T-cell (primary cell): ENCODE results near the gene ST6GALNAC6. TPM values are rescaled to one million over a fixed set of nuclear protein-coding genes. Genes with fewer than 3 reads are reported as not detected.
A peak's percentile ranks its signal among the peaks of the same experiment; 100 is the strongest.

Source experiments
- ATAC-seq, 4 experiments: fragments of 200-7000 bp in 3 of 4; fragments of 150-1000 bp in 1 of 4; cut with Tn5 transposase; replicated peaks in 1 of 4; 1 replicate in 3 of 4; 2 replicates in 1 of 4; pipeline ENCODE4 v1.10.0; 2021; ENCODE audit warnings: moderate library complexity in 3 of 4, mild to moderate bottlenecking in 2 of 4, moderate number of reproducible peaks in 1 of 4
- CTCF ChIA-PET, 2 donors: fragments of 300-600 bp; sonication (Branson Sonifier 250); formaldehyde crosslinking; loops; one replicate each; lab custom pipeline; 2022; ENCODE audit warnings: antibody characterized with exemption in 2 of 2; lab: Charles Lee
- POLR2A ChIA-PET, 2 donors: fragments of 300-600 bp; sonication (Branson Sonifier 250); formaldehyde crosslinking; loops; one replicate each; lab custom pipeline; 2022; ENCODE audit warnings: antibody characterized with exemption in 2 of 2; lab: Charles Lee
- DNase-seq, 35 experiments: peaks; one replicate each; pipeline versions ENCODE4 v3.0.0 to v3.0.0-alpha.2; 2013 to 2023
- H3K27ac ChIP-seq: one replicate; pipeline ENCODE4 v1.5.1; 2013; ENCODE audit warnings: low read length
- H3K27me3 ChIP-seq, 2 experiments: replicated peaks in 1 of 2; 1 replicate in 1 of 2; 2 replicates in 1 of 2; pipeline versions ENCODE4 v1.6.1 to v1.7.0; 2013; ENCODE audit warnings: low read length in 1 of 2, mixed read lengths in 1 of 2; ENCODE audit not compliant: control insufficient read depth in 2 of 2, insufficient read depth in 2 of 2; ENCODE audit errors: extremely low read depth in 1 of 2
- H3K36me3 ChIP-seq, 2 donors: 1 replicate in 1 of 2; 2 replicates in 1 of 2; pipeline versions ENCODE4 v1.6.1 to v1.7.0; 2013; ENCODE audit warnings: low read length in 1 of 2; ENCODE audit not compliant: control insufficient read depth in 2 of 2, insufficient read depth in 1 of 2; ENCODE audit errors: extremely low read depth in 1 of 2
- H3K4me1 ChIP-seq, 2 experiments: 1 replicate in 1 of 2; 2 replicates in 1 of 2; pipeline versions ENCODE4 v1.6.1 to v1.7.0; 2013; ENCODE audit warnings: low read length in 2 of 2, mixed read lengths in 1 of 2; ENCODE audit not compliant: insufficient read depth in 2 of 2, control insufficient read depth in 1 of 2; ENCODE audit errors: extremely low read depth in 1 of 2
- H3K4me3 ChIP-seq, 2 donors: 1 replicate in 1 of 2; 2 replicates in 1 of 2; pipeline versions ENCODE4 v1.5.1 to v1.7.0; 2013; ENCODE audit warnings: mild to moderate bottlenecking in 2 of 2, low read length in 1 of 2, moderate library complexity in 1 of 2; ENCODE audit not compliant: control insufficient read depth in 1 of 2; ENCODE audit errors: extremely low read depth in 1 of 2
- H3K9me3 ChIP-seq: 2 replicates; pipeline ENCODE4 v1.7.0; 2013
- H3K27ac Mint-ChIP-seq, 2 donors: one replicate each; pipeline ENCODE4 v1.8.0; 2020 to 2021; ENCODE audit warnings: mild to moderate bottlenecking in 2 of 2, mixed read lengths in 2 of 2
- H3K27me3 Mint-ChIP-seq, 2 donors: one replicate each; pipeline ENCODE4 v1.8.0; 2021 to 2022; ENCODE audit warnings: mixed read lengths in 2 of 2
- H3K36me3 Mint-ChIP-seq: one replicate; pipeline ENCODE4 v1.8.0; 2021; ENCODE audit warnings: mixed read lengths
- H3K4me1 Mint-ChIP-seq, 3 donors: one replicate each; pipeline ENCODE4 v1.8.0; 2020 to 2022; ENCODE audit warnings: mixed read lengths in 3 of 3, mild to moderate bottlenecking in 1 of 3
- H3K4me3 Mint-ChIP-seq, 3 donors: one replicate each; pipeline ENCODE4 v1.8.0; 2020 to 2022; ENCODE audit warnings: mild to moderate bottlenecking in 3 of 3, mixed read lengths in 3 of 3, moderate library complexity in 3 of 3
- H3K9me3 Mint-ChIP-seq, 3 donors: one replicate each; pipeline ENCODE4 v1.8.0; 2020 to 2022; ENCODE audit warnings: mixed read lengths in 3 of 3
- WGBS: methylation state at CpG from one replicate; pipeline ENCODE4 v1.1.5; 2013; ENCODE audit warnings: missing lambda C conversion rate; ENCODE audit not compliant: insufficient coverage; 5-methylcytosine and 5-hydroxymethylcytosine counted together
- total RNA-seq, 35 experiments: library from RNA in 6 of 35; stranded (reverse) in 6 of 35; fragments of 120-200 nt in 1 of 35; gene quantifications; one replicate each; pipeline versions ENCODE4 v1.2.1 to v1.2.4 and lab custom pipeline; 2013 to 2026

ST6GALNAC6 gene
- total RNA-seq, 5 donors from 2014 or later (not counting 1 experiment from before 2014, with no cell fraction given): 73.0 to 123 (median 86.3) TPM

- Mint-ChIP-seq H3K4me1 (peaks cover 23 to 35% (median 25%) of the 10 kb centered on the region in 3 donors), H3K9me3 (no peaks in the 10 kb centered on the region), H3K4me3 (no peak overlapping the region), H3K27ac (no peak overlapping the region), H3K36me3 (no peaks in the 10 kb centered on the region), H3K27me3 (peaks cover 4 to 5% of the 10 kb centered on the region in 2 donors)
- peaks cover 5 to 44% of the 10 kb centered on the region in 2 experiments for H3K4me1 ChIP-seq
- CTCF ChIA-PET: interaction anchor here in 1 of 2 donors (1.7 kb wide), 1 partner anchor 10 kb away, joined by 4 read pairs; no protein-coding TSS in a partner anchor
- POLR2A ChIA-PET: no interaction called here
- H3K36me3 ChIP-seq: no peaks in the 10 kb centered on the region
- no peak overlapping the region for H3K27ac ChIP-seq
- DNase-seq (no peak), ATAC-seq (no peak)
- no peaks in the 10 kb centered on the region for H3K9me3 ChIP-seq
- WGBS: 57% methylated on average over 4 of the region's 6 CpGs
- H3K27me3 ChIP-seq: peaks cover 0 to 49% of the 10 kb centered on the region in 2 experiments
- H3K4me3 ChIP-seq: no peak overlapping the region
Measured at GRCh38 chr9:127923046-127923445, 23.6 kb upstream of the ST6GALNAC6 start.

GRCh38 chr9:127921557-127922120 is 22.2 kb upstream of the ST6GALNAC6 start:
- peak; percentile 31 to 43 (median 38) for ATAC-seq
- peaks cover 0 to 37% of the 10 kb centered on the region in 2 experiments for H3K27me3 ChIP-seq
- H3K9me3 Mint-ChIP-seq: no peaks in the 10 kb centered on the region
- peaks cover 33 to 42% (median 33%) of the 10 kb centered on the region in 3 donors for H3K4me1 Mint-ChIP-seq
- peak overlapping the region; percentile 7 to 34 for H3K4me3 ChIP-seq
- POLR2A ChIA-PET: no interaction called here
- CTCF ChIA-PET: interaction anchor here (0.5 to 2.6 kb wide), 12 partner anchors 15 to 981 kb away, joined by 3 to 14 read pairs (median 3); partner anchors contain the start of genes TOR2A (in 2 of the 2) and SH2D3C (in 1 of the 2)
- no peaks in the 10 kb centered on the region for H3K9me3 ChIP-seq
- H3K27ac ChIP-seq: no peak overlapping the region
- peak overlapping the region; percentile 21 to 64 (median 47) for H3K4me3 Mint-ChIP-seq
- H3K36me3 Mint-ChIP-seq: no peaks in the 10 kb centered on the region
- peak in 33 of 35 experiments; percentile 44 to 88 (median 70) for DNase-seq
- no peak overlapping the region for H3K27ac Mint-ChIP-seq
- 5% methylated on average over 41 of the region's 45 CpGs for WGBS
- peaks cover 4 to 5% of the 10 kb centered on the region in 2 donors for H3K27me3 Mint-ChIP-seq
- no peaks in the 10 kb centered on the region for H3K36me3 ChIP-seq
- H3K4me1 ChIP-seq: peaks cover 7 to 43% of the 10 kb centered on the region in 2 experiments

- CTCF ChIA-PET: interaction anchor here (0.5 to 2.6 kb wide), 14 partner anchors 15 to 980 kb away, joined by 3 to 14 read pairs (median 3); partner anchors contain the start of genes TOR2A (in 2 of the 2) and SH2D3C (in 1 of the 2)
- H3K4me1 ChIP-seq: peaks cover 12 to 46% of the 10 kb centered on the region in 2 experiments
Measured at GRCh38 chr9:127920794-127921193, 21.4 kb upstream of the ST6GALNAC6 start.

GRCh38 chr9:127919253-127919815 is 19.9 kb upstream of the ST6GALNAC6 start:
- WGBS: 89% methylated on average over 3 of the region's 8 CpGs
- no peaks in the 10 kb centered on the region for H3K27me3 Mint-ChIP-seq
- Histone ChIP-seq H3K27ac (no peak overlapping the region), H3K27me3 (peaks cover 0 to 26% of the 10 kb centered on the region in 2 experiments), H3K4me1 (peaks cover 16 to 61% of the 10 kb centered on the region in 2 experiments), H3K36me3 (no peaks in the 10 kb centered on the region), H3K4me3 (no peak overlapping the region), H3K9me3 (no peaks in the 10 kb centered on the region)
- no peaks in the 10 kb centered on the region for H3K36me3 Mint-ChIP-seq
- POLR2A ChIA-PET: interaction anchor here in 1 of 2 donors (0.6 kb wide), 1 partner anchor 153 kb away, joined by 3 read pairs; no protein-coding TSS in a partner anchor
- H3K4me3 Mint-ChIP-seq: peak overlapping the region in 1 of 3 donors; percentile 81
- CTCF ChIA-PET: no interaction called here
- H3K4me1 Mint-ChIP-seq: peaks cover 43 to 54% (median 49%) of the 10 kb centered on the region in 3 donors
- H3K9me3 Mint-ChIP-seq: no peaks in the 10 kb centered on the region
- ATAC-seq (no peak), DNase-seq (no peak)
- peak overlapping the region in 1 of 2 donors; percentile 50 for H3K27ac Mint-ChIP-seq

More at GRCh38 chr9:127920794-127921193, 21.4 kb upstream of the ST6GALNAC6 start:
- DNase-seq (no peak), ATAC-seq (no peak)
- H3K27me3 Mint-ChIP-seq: peaks cover 4% of the 10 kb centered on the region in 2 donors
- 87% methylated on average over 4 of the region's 7 CpGs for WGBS
- Histone ChIP-seq H3K9me3 (no peaks in the 10 kb centered on the region), H3K27me3 (peaks cover 0 to 31% of the 10 kb centered on the region in 2 experiments), H3K4me3 (no peak overlapping the region), H3K27ac (no peak overlapping the region), H3K36me3 (no peaks in the 10 kb centered on the region)
- H3K36me3 Mint-ChIP-seq: no peaks in the 10 kb centered on the region
- H3K27ac Mint-ChIP-seq: no peak overlapping the region
- peaks cover 33 to 42% (median 36%) of the 10 kb centered on the region in 3 donors for H3K4me1 Mint-ChIP-seq
- peak overlapping the region in 1 of 3 donors; percentile 37 for H3K4me3 Mint-ChIP-seq
- H3K9me3 Mint-ChIP-seq: no peaks in the 10 kb centered on the region
- POLR2A ChIA-PET: interaction anchor here in 1 of 2 donors (0.5 kb wide), 1 partner anchor 128 kb away, joined by 4 read pairs; no protein-coding TSS in a partner anchor

- no peaks in the 10 kb centered on the region for H3K27me3 Mint-ChIP-seq
- Histone ChIP-seq H3K4me1 (peaks cover 16 to 61% of the 10 kb centered on the region in 2 experiments), H3K27me3 (peaks cover 0 to 20% of the 10 kb centered on the region in 2 experiments), H3K9me3 (no peaks in the 10 kb centered on the region), H3K36me3 (peaks cover 0 to 2% of the 10 kb centered on the region in 2 donors), H3K27ac (no peak overlapping the region), H3K4me3 (no peak overlapping the region)
- CTCF ChIA-PET: interaction anchor here in 1 of 2 donors (1.4 kb wide), 1 partner anchor 12 kb away, joined by 3 read pairs; the partner anchor contains the start of gene PIP5KL1
- H3K36me3 Mint-ChIP-seq: peaks cover 6% of the 10 kb centered on the region
- H3K27ac Mint-ChIP-seq: peak overlapping the region; percentile 44 to 57
- 79% methylated on average over 6 of the region's 8 CpGs for WGBS
- DNase-seq (no peak), ATAC-seq (no peak)
- no peaks in the 10 kb centered on the region for H3K9me3 Mint-ChIP-seq
- H3K4me3 Mint-ChIP-seq: peak overlapping the region; percentile 21 to 81 (median 45)
- POLR2A ChIA-PET: interaction anchor here in 1 of 2 donors (0.5 kb wide), 1 partner anchor 11 kb away, joined by 3 read pairs; no protein-coding TSS in a partner anchor
- H3K4me1 Mint-ChIP-seq: peaks cover 43 to 60% (median 49%) of the 10 kb centered on the region in 3 donors
Measured at GRCh38 chr9:127918183-127919107, 19.0 kb upstream of the ST6GALNAC6 start.
